ENCODE results near the gene RBM23. TPM values are rescaled to one million over a fixed set of nuclear protein-coding genes. Genes with fewer than 3 reads are reported as not detected.
"Not testable (repeated sequence)": the region's sequence is repeated elsewhere in the genome, so short reads cannot be mapped to it uniquely, and the experiment has no call there.

The RBM23 gene
- total RNA-seq, 2 experiments from 2014 or later = 87.9 to 111 TPM

- H3K4me1 ChIP-seq (ENCODE audit: insufficient read depth, low read length) = peaks cover 38% of the 10 kb centered on the region
- no peaks in the 10 kb centered on the region for H3K27me3 ChIP-seq (ENCODE audit: control insufficient read depth in 1 of 2, insufficient read depth in 2 of 2, low read length in 2 of 2)
- Mint-ChIP-seq H3K36me3 (ENCODE audit: low read depth) (peaks cover 73% of the 10 kb centered on the region), H3K4me1 (ENCODE audit: low read depth) (peaks cover 47% of the 10 kb centered on the region), H3K4me3 (peak overlapping the region; percentile 88), H3K27ac (peak overlapping the region; percentile 100), H3K27me3 (peaks cover 4% of the 10 kb centered on the region), H3K9me3 (no peaks in the 10 kb centered on the region)
- DNase-seq = no peak
- peak overlapping the region; percentile 60 for H3K4me3 ChIP-seq (ENCODE audit: low read length)
- no peaks in the 10 kb centered on the region for H3K9me3 ChIP-seq (ENCODE audit: control insufficient read depth in 1 of 2, insufficient read depth in 1 of 2, low read length in 2 of 2)
- H3K27ac ChIP-seq (ENCODE audit: low read depth in 1 of 2, low read length in 2 of 2) = peak overlapping the region; percentile 85 to 98
- TF ChIP-seq CTCF (IDR thresholded peaks at IDR 0.05) = no peak
- ATAC-seq (ENCODE audit: poor library complexity) = no peak
- peaks cover 37% of the 10 kb centered on the region for H3K36me3 ChIP-seq (ENCODE audit: insufficient read depth, low read length)
- ChIA-PET POLR2A (interaction anchor here (1.0 to 5.6 kb wide), 12 partner anchors 8 to 363 kb away, joined by 4 to 68 read pairs (median 14); partner anchors contain the start of genes ACIN1, C14orf119, DAD1 and HAUS4), CTCF (interaction anchor here (0.6 to 3.4 kb wide), 10 partner anchors 10 to 363 kb away, joined by 3 to 16 read pairs (median 5); partner anchors contain the start of gene PRMT5)
- intact Hi-C loops (cut with DNase I, micrococcal nuclease) = loop anchor here (1.0 to 5.0 kb wide), 3 partner anchors 10 to 152 kb away; partner anchors contain the start of genes LRP10 (in 2 of the 2), PRMT5 (in 2 of the 2) and OXA1L (in 1 of the 2)
Observed at GRCh38 chr14:22919601-22919921, 612 bp upstream of the RBM23 start.

GRCh38 chr14:22915886-22916521, 2.9 kb downstream of the RBM23 start:
- TF ChIP-seq CTCF (IDR thresholded peaks at IDR 0.05) = no peak
- Mint-ChIP-seq H3K4me1 (ENCODE audit: low read depth) (peaks cover 59% of the 10 kb centered on the region), H3K27ac (peak overlapping the region; percentile 100), H3K27me3 (peaks cover 4% of the 10 kb centered on the region), H3K36me3 (ENCODE audit: low read depth) (peaks cover 61% of the 10 kb centered on the region), H3K9me3 (no peaks in the 10 kb centered on the region), H3K4me3 (peak overlapping the region; percentile 88)
- Histone ChIP-seq H3K27me3 (ENCODE audit: control insufficient read depth in 1 of 2, insufficient read depth in 2 of 2, low read length in 2 of 2) (no peaks in the 10 kb centered on the region), H3K4me1 (ENCODE audit: insufficient read depth, low read length) (peaks cover 41% of the 10 kb centered on the region), H3K36me3 (ENCODE audit: insufficient read depth, low read length) (peaks cover 16% of the 10 kb centered on the region), H3K9me3 (ENCODE audit: control insufficient read depth in 1 of 2, insufficient read depth in 1 of 2, low read length in 2 of 2) (no peaks in the 10 kb centered on the region), H3K4me3 (ENCODE audit: low read length) (no peak overlapping the region), H3K27ac (ENCODE audit: low read depth in 1 of 2, low read length in 2 of 2) (no peak overlapping the region)
- CTCF ChIA-PET = interaction anchor here (0.7 to 2.1 kb wide), 5 partner anchors 12 to 93 kb away, joined by 3 to 5 read pairs (median 3); no protein-coding TSS in a partner anchor
- POLR2A ChIA-PET = interaction anchor here (5.6 kb wide), 1 partner anchor 14 kb away, joined by 68 read pairs; the partner anchor contains the start of gene PRMT5
- peak in 2 of 14 experiments; percentile 42 to 48 for DNase-seq
- intact Hi-C loops (cut with DNase I, micrococcal nuclease) = loop anchor here in 1 of 2 experiments (2.0 to 5.0 kb wide), 3 partner anchors 27 to 329 kb away; partner anchors contain the start of gene OXA1L
- no peak for ATAC-seq (ENCODE audit: poor library complexity)

- not testable (repeated sequence) for H3K9me3 Mint-ChIP-seq; H3K27me3 Mint-ChIP-seq; H3K4me3 ChIP-seq (ENCODE audit: low read length); H3K4me3 Mint-ChIP-seq; H3K27me3 ChIP-seq (ENCODE audit: control insufficient read depth in 1 of 2, insufficient read depth in 2 of 2, low read length in 2 of 2); H3K27ac ChIP-seq (ENCODE audit: low read depth in 1 of 2, low read length in 2 of 2); H3K9me3 ChIP-seq (ENCODE audit: control insufficient read depth in 1 of 2, insufficient read depth in 1 of 2, low read length in 2 of 2); ATAC-seq (ENCODE audit: poor library complexity); DNase-seq
- H3K36me3 ChIP-seq (ENCODE audit: insufficient read depth, low read length) = peaks cover 21% of the 10 kb centered on the region
- ChIA-PET CTCF (interaction anchor here (0.7 to 1.4 kb wide), 4 partner anchors 28 to 70 kb away, joined by 3 read pairs; no protein-coding TSS in a partner anchor), POLR2A (interaction anchor here (0.9 to 1.9 kb wide), 2 partner anchors 15 to 149 kb away, joined by 3 to 6 read pairs; partner anchors contain the start of genes OXA1L and PRMT5)
- H3K36me3 Mint-ChIP-seq (ENCODE audit: low read depth) = peaks cover 59% of the 10 kb centered on the region
- H3K4me1 Mint-ChIP-seq (ENCODE audit: low read depth) = peaks cover 56% of the 10 kb centered on the region
- peak overlapping the region; percentile 39 for H3K27ac Mint-ChIP-seq
- intact Hi-C loops (cut with DNase I, micrococcal nuclease) = loop anchor here in 1 of 2 experiments (5.0 kb wide), 1 partner anchor 148 kb away; the partner anchor contains the start of gene OXA1L
- H3K4me1 ChIP-seq (ENCODE audit: insufficient read depth, low read length) = peaks cover 37% of the 10 kb centered on the region
Observed at GRCh38 chr14:22914836-22915235, 4.1 kb downstream of the RBM23 start.
